ENCODE data around the gene TLN1. TPM values are rescaled to one million over a fixed set of nuclear protein-coding genes. Genes with fewer than 3 reads are reported as not detected.

Gene TLN1
- total RNA-seq, 3 donors from 2014 or later (not counting 1 experiment from before 2014, with no cell fraction given) = 509 to 552 (median 528) TPM

DNA sequence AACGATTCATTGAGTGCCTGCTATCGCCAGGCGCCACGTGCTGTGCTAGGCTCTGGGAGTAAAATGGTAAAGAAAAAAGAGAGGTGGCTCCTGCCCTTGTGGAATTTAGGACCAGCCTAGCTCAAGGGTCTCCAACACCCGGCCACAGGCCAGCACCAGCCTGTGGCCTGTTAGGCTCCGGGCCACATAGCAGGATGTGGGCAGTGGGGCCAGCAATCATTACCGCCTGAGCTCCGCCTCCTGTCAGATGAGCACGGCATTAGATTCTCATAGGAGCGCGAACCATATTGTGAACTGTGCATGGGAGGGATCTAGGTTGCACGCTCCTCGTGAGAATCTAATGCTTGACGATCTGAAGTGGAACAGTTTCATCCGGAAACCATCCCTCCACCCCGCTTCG lies 75.6 kb downstream of the TLN1 start:
- Mint-ChIP-seq H3K27ac (peak overlapping the region; percentile 95 to 100), H3K36me3 (peaks cover 6% of the 10 kb centered on the region)
- H3K27ac ChIP-seq (ENCODE audit: low read length) = peak overlapping the region; percentile 99

DNA sequence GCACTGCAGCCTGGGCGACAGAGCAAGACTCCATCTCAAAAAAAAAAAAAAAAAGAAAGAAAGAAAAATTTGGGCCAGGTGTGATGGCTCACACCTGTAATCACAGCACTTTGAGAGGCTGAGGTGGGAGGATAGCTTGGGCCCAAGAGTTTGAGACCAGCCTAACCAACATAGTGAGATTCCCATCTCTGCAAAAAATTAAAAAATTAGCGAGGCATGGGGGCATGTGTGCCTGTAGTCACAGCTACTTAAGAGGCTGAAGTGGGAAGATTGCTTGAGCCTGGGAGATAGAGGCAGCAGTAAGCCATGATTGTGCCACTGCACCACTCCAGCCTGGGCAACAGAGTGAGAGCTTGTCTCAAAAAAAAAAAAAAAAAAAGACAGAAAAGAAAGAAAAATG lies 78.4 kb downstream of the TLN1 start:
- Mint-ChIP-seq H3K36me3 (peaks cover 6% of the 10 kb centered on the region), H3K27me3 (ENCODE audit: low read depth in 2 of 2) (peaks cover 3 to 8% of the 10 kb centered on the region in 2 donors), H3K27ac (peak overlapping the region in 1 of 2 donors; percentile 26), H3K9me3 (no peaks in the 10 kb centered on the region), H3K4me1 (peaks cover 37 to 41% of the 10 kb centered on the region in 2 donors), H3K4me3 (no peak overlapping the region)
- H3K27ac ChIP-seq (ENCODE audit: low read length) = no peak overlapping the region
- no peaks in the 10 kb centered on the region for H3K36me3 ChIP-seq (ENCODE audit: control insufficient read depth, insufficient read depth, low read length)
- 100% methylated on average over 1 of the region's 2 CpGs for WGBS (ENCODE audit: insufficient coverage)
- H3K27me3 ChIP-seq (ENCODE audit: control insufficient read depth, insufficient read depth, low read length) = no peaks in the 10 kb centered on the region
- ATAC-seq = no peak
- TF ChIP-seq CTCF (IDR thresholded peaks at IDR 0.05) = no peak
- no peak for DNase-seq
- H3K9me3 ChIP-seq (ENCODE audit: control insufficient read depth, insufficient read depth, low read length) = no peaks in the 10 kb centered on the region
- intact Hi-C loops (cut with micrococcal nuclease) = no loop called here
- peaks cover 54% of the 10 kb centered on the region for H3K4me1 ChIP-seq (ENCODE audit: control insufficient read depth, insufficient read depth, low read length)
- H3K4me3 ChIP-seq (ENCODE audit: low read length) = no peak overlapping the region

More for the DNA sequence above, 75.6 kb downstream of the TLN1 start:
- Histone ChIP-seq H3K27me3 (ENCODE audit: control insufficient read depth, insufficient read depth, low read length) (no peaks in the 10 kb centered on the region), H3K4me1 (ENCODE audit: control insufficient read depth, insufficient read depth, low read length) (peaks cover 53% of the 10 kb centered on the region), H3K36me3 (ENCODE audit: control insufficient read depth, insufficient read depth, low read length) (peaks cover 13% of the 10 kb centered on the region), H3K4me3 (ENCODE audit: low read length) (no peak overlapping the region), H3K9me3 (ENCODE audit: control insufficient read depth, insufficient read depth, low read length) (no peaks in the 10 kb centered on the region)
- peaks cover 3 to 8% of the 10 kb centered on the region in 2 donors for H3K27me3 Mint-ChIP-seq (ENCODE audit: low read depth in 2 of 2)
- intact Hi-C loops (cut with micrococcal nuclease) = no loop called here
- peak in 1 of 2 donors; percentile 45 for DNase-seq
- H3K4me1 Mint-ChIP-seq = peaks cover 44 to 55% of the 10 kb centered on the region in 2 donors
- no peaks in the 10 kb centered on the region for H3K9me3 Mint-ChIP-seq
- H3K4me3 Mint-ChIP-seq = peak overlapping the region; percentile 97
- no peak for ATAC-seq
- no peak for TF ChIP-seq CTCF (IDR thresholded peaks at IDR 0.05)
- 49% methylated on average over 17 of the region's 17 CpGs for WGBS (ENCODE audit: insufficient coverage)

GRCh38 chr9:35652829-35653209 lies 79.2 kb downstream of the TLN1 start:
- intact Hi-C loops (cut with micrococcal nuclease) = no loop called here
- H3K4me3 Mint-ChIP-seq = no peak overlapping the region
- WGBS (ENCODE audit: insufficient coverage) = 100% methylated on average over 8 of the region's 8 CpGs
- H3K4me1 ChIP-seq (ENCODE audit: control insufficient read depth, insufficient read depth, low read length) = peaks cover 59% of the 10 kb centered on the region
- no peak for ATAC-seq
- peaks cover 2% of the 10 kb centered on the region for H3K36me3 Mint-ChIP-seq
- H3K27me3 Mint-ChIP-seq (ENCODE audit: low read depth in 2 of 2) = peaks cover 1 to 4% of the 10 kb centered on the region in 2 donors
- H3K27me3 ChIP-seq (ENCODE audit: control insufficient read depth, insufficient read depth, low read length) = no peaks in the 10 kb centered on the region
- peaks cover 41 to 42% of the 10 kb centered on the region in 2 donors for H3K4me1 Mint-ChIP-seq
- H3K36me3 ChIP-seq (ENCODE audit: control insufficient read depth, insufficient read depth, low read length) = no peaks in the 10 kb centered on the region
- DNase-seq = no peak
- no peak overlapping the region for H3K27ac Mint-ChIP-seq
- no peaks in the 10 kb centered on the region for H3K9me3 ChIP-seq (ENCODE audit: control insufficient read depth, insufficient read depth, low read length)
- TF ChIP-seq CTCF (IDR thresholded peaks at IDR 0.05) = no peak
- no peaks in the 10 kb centered on the region for H3K9me3 Mint-ChIP-seq
- no peak overlapping the region for H3K4me3 ChIP-seq (ENCODE audit: low read length)
- no peak overlapping the region for H3K27ac ChIP-seq (ENCODE audit: low read length)

Data from natural killer cell (primary cell).